ENCODE measurements around the gene ZNF264.

DNA sequence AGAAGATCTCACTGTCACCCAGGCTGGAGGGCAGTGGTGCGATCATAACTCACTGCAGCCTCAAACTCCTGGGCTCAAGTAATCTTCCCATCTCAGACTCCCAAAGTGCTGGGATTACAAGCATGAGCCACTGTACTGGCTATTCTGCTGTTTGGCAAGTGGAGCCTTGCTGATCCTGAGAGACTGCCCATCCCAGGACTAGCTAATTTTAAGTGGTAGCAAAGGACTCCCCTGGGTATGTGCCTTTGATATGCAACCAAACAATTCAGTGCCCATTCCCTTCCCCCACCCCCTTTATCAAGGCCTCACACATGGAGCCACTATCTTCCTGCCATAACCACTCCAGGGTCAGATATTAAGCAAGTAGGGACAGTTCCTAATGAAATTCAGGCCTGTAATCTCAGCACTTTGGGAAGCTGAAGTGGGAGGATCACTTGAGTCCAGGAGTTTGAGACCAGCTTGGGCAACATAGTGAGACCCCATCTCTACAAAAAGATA, 72.0 kb downstream of the ZNF264 start:
- TF ChIP-seq SUZ12 (IDR thresholded peaks at IDR 0.05; ENCODE audit: extremely low read depth, insufficient read depth, insufficient read length), result no peak
- TF ChIP-seq ZNF274 (IDR thresholded peaks at IDR 0.05; ENCODE audit: low read depth, low read length), result no peak
- TF ChIP-seq YY1 (IDR thresholded peaks at IDR 0.05; ENCODE audit: insufficient read depth, insufficient read length), result no peak

Data from NT2/D1 (cell line).